H1 (cell line): ENCODE data around the gene PDE1C.

Source experiments
- RAD21 ChIP-seq, 2 experiments: IDR thresholded peaks in 1 of 2; conservative IDR thresholded peaks in 1 of 2; 2 replicates each; pipeline ENCODE4 v1.6.1; 2011; ENCODE audit warnings: low read depth in 2 of 2, low read length in 2 of 2, improper control_type of control experiment in 1 of 2, inconsistent platforms in 1 of 2, mild to moderate bottlenecking in 1 of 2, moderate library complexity in 1 of 2
- RXRA ChIP-seq: IDR thresholded peaks from 2 replicates; pipeline ENCODE4 v1.6.1; 2011; ENCODE audit warnings: low read depth, mild to moderate bottlenecking, low read length, moderate library complexity; ENCODE audit not compliant: insufficient read depth

DNA sequence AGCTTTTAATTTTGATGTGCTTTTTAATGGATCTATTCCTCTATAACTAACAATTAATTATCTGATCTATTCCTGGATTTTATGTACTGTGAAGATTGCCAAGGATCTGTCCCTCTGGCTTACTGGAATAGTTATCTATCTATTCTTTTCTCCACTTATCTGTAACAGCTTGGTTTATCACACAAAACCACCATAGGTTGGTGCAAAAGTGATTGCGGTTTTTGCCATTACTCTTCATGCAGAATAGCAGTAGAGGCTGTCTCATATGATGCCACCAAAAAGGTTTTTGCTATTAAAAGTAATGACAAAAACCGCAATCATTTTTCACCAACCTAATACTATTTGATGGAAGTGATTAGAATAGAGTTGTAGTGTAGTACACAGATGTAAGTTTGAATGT, 115.7 kb downstream of the PDE1C start:
- no peak for TF ChIP-seq RXRA
- TF ChIP-seq RAD21 (IDR thresholded peaks at IDR 0.05 in 1 of 2, conservative IDR thresholded peaks at IDR 0.05 in 1 of 2; ENCODE audit: low read depth in 2 of 2, low read length in 2 of 2): no peak
